Endometrium (tissue), 2 donors: ENCODE data around the gene ATG13.
A peak's percentile ranks its signal among the peaks of the same experiment; 100 is the strongest.

ENCODE experiments used
- FAIRE-seq: peaks from 2 replicates; lab custom pipeline; 2012; peaks lifted over from hg19 to GRCh38; lab: Jason Lieb, UNC
- donor health status: control.
- donor health status: control.

ATG13 gene

DNA sequence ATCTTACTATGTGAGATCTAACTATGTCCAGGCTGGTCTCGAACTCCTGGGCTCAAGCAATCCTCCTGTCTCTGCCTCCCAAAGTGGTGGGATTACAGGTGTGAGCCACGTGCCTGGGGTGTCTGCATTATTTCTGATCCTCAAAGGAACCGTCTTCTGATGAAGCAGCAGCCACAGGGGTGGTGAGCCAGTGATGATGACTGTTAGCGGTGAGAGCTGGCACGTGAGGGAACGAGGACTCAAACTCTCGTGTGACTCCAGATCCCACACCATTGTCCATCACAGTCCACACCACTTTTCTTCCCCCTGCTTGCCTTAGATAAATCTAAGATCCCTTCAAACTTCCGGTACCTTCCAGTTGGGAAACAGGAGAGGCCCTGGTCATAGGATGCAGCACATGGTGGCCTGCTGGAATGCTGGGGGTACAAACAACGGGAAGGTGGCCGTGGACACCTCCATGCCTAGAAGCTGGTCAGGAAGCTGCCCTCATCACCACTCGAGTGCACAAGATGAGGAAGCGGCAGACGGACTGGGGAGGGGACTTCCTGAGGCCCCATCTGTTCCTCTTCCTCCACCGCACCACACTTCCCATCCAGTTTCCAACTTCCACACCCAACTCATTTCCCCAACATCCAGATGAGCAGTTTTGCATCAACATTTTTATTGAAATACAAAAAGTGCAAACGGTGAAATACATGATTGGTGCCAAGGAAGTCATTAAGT, 59.2 kb downstream of the ATG13 start:
- FAIRE-seq, result no peak

- FAIRE-seq, result no peak
Measured at GRCh38 chr11:46677169-46677568, 59.8 kb downstream of the ATG13 start.

DNA sequence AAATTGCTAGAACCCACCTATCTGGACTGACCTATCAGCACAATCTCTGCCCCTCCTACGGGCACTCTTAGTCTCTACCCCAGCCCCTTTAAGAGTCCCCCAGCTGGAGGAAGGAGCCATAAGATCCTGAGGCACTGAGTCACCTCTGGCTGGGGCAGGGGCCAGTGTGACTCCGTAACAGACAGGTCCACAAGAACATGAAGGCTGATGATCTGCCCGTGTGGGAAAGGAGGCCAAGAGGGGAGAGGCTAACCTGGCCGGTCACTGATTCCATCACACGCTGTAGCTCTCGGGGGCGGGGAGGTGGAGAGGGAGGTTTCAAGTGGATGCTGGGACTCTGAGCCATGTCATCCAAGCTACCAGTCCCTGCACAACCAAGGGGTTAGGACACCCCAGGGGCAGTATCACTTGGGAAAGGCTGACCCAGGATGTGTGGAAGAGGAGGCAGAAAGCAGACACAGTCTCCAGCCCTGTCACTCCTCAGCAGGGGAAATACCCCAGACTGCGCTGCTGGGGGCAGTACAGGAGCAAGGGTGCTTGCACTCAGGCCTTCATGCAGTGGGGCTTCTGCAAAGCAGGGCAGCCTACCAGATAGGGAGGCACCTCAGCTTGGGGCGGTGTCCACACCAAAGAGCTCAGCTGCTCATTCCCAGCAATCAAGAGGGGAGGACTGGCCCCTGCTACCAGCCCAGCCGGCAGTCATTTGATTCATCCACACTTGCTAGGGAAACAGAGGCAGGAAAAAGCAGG, 60.8 kb downstream of the ATG13 start:
- no peak for FAIRE-seq

DNA sequence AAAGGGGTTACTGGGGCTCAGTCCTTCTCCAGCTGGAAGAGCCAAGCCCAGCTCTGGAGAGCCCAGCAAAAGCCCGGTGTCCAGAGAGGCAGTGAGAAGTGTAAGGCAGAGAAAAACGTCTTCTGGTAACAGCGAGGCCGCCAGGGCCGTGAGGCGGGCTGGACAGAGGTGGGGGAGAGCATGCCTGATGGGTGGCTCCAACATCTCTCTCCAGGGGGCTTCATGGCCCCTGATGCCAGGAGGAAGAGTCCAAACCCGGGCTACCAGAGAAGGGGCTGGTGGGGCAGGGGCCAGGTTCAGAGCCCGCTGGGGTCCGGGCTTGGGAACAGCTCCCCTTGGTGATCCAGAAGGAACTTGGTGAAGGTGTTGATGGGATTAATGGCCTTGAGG, 61.4 kb downstream of the ATG13 start:
- FAIRE-seq, result no peak

DNA sequence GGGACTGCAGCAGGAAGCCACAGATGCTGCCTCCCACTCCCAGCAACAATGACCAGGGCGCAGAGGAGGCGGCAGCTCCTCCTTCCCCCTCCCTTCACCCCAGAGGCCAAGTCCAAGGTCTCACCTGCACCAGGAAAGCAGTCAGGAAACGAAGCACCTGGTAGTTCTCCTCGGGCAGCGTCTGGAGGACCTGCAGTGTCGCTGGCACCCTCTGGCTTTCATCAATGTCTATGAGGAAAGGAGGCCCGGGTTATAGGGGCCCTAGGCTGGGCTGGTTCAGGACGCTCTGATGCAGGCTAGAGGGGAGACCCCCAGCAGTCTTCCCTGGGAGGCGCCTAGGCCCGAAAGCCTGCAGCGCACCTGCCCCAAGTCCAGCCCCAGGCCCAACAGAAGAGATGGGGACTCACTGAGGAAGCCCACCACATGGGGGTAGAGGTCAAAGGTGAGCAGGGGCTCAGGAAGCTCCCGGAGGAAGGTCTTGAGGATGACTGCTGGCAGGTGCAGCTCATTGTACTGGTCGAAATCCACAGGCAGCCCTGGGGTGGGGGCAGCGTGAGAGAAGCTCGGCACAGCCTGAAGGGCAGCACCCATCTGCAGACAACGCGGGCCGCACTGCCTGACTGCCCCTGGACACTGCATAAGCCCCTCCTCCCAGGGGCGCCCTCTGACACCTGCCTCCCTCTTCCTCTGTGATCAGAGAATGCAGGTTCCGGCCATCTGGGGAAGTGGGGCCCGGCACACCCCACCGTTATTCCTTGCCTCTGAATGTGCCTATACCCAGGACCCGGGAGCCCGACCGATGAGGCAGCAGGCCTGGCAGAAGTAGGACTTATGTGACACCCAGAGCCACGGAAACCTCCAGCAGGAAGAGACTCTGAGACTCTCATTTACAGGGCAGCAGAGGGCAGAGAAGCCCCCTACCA, 62.1 kb downstream of the ATG13 start:
- FAIRE-seq, result no peak

GRCh38 chr11:46680164-46680760, 62.9 kb downstream of the ATG13 start:
- FAIRE-seq, result no peak

GRCh38 chr11:46680815-46681214, 63.5 kb downstream of the ATG13 start:
- no peak for FAIRE-seq

DNA sequence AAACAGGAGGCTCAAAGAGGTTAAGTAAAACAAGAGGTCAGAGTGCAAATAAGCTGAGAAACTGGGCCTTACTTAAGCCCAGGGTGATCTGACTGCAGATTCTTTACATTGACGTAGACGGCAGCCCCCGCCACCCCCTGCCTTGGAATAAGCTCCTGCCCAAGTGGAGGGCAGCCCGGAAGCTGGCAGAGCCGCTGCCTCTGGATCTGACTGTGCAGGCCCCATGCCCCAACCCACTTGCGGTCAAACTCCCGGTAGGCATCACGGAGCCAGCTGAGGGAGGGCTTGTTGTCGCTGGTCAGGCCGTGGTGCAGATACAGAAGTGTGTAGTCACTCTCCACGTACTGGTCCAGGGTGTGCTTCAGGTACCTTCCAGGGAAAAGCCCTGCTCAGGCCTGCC, 64.5 kb downstream of the ATG13 start:
- no peak for FAIRE-seq

- no peak for FAIRE-seq
Measured at GRCh38 chr11:46682773-46683752, 65.7 kb downstream of the ATG13 start.

DNA sequence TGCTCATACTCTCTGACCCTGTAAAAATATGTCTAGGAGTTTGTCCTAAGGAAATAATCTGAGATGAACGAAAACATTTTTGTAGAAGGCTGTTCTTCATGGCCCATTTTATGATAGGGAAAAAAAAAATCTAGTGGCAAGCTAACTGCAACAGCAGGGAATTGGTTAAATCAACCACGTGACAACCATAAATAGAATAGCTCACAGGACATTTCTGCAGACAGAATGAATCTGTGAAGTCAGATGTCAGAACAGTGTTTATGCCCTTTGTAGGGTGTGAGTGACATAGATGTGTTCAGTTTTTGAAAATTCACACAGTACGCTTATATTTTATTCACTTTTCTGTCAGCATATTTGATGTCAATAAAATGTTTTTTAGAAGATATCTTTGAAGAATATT, 67.0 kb downstream of the ATG13 start:
- FAIRE-seq, result peak; percentile 86

DNA sequence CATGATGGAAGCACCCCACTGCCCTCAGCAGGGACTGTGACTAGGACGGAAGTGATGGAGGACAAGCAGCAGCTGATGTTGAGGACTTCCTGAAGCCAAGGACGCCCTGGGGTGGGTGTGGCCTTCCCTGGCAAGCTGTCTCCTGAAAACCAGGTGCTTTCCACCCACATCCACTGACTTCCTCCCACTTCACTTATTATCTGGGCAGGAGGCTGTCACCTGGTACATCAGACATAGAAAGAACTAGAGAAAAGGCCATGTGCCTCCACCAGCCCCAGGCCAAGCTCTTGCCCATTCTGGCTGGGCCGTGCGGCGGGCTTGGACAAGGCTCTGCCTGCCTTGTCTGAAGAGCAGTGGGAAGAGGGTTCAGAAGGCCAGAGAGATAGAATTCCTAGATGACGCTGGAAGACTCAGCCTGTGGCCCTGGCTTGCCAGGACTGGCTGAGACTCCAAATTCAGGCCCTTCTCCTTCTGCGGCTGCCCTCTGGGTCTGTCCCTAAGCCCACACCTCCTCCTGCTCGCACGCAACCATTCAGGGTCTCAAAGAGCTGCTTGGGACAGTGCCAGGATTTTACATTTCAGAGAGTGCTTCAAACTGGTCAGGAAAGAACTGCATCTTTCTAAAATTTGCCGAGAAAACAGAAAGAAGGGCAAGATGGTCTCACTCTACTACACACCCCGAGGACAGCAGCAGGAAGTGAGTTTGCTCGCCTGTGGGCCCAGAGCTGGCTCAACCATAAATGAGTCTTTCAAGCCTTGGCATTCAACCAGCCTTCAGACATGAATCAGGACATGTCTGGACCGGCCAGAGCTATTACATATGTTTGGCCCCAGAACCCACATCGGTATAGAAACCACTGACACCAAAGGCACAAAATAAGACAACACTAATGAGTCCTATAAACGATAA, 69.8 kb downstream of the ATG13 start:
- no peak for FAIRE-seq

DNA sequence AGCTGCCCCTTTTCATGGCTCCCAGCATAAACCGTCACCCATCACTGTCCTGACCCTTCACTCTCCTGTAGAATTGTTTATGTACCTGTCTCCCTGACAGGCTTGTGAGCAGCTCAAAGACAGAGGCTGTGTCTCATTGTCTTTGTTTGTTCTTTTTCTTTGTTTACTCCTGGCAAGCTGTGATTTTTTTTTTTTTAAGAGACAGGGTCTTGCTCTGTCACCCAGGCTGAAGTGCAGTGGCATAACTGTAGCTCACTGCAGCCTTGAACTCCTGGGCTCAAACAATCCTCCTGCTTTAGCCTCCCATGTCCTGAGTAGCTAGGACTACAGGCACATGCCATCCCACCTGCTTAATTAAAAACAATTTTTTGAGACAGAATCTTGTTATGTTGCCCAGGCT, 73.3 kb downstream of the ATG13 start:
- FAIRE-seq, result no peak

DNA sequence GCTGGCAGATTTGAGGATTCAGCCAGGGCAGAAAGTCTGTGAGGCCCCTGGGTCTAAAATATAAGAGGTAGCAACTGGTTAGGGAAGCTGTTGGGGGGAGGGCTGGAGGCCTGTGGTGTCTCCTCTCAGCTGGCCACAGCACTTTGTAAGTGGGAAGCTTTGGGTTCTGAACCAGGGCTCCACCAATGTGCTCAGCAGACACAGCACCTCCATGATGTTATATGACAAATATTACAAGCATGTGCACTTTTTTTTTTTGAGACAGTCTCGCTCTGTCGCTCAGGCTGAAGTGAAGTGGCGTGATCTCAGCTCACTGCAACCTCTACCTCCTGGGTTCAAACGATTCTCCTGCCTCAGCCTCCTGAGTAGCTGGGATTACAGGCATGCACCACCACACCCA, 75.1 kb downstream of the ATG13 start:
- FAIRE-seq, result no peak

DNA sequence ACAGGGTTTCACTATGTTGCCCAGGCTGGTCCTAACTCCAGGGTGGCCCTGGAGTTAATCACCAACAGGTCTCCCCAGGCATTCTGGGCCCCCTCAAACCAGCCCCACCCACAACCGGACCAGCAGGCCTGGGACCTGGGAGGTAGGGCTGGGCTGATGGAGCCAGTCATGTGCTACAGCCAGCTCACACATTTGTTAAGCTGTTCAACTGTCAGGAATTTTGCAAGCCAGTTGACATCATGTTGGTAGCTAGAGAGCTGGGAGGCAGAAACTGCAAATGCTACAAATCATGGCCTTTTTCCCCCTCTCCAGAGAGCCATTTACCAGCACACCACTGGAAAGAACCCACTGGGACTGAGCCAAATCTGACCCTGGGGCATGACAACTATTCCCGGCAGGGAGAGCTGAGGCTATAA, 76.3 kb downstream of the ATG13 start:
- FAIRE-seq, result no peak

GRCh38 chr11:46694072-46694471, 76.7 kb downstream of the ATG13 start:
- no peak for FAIRE-seq

DNA sequence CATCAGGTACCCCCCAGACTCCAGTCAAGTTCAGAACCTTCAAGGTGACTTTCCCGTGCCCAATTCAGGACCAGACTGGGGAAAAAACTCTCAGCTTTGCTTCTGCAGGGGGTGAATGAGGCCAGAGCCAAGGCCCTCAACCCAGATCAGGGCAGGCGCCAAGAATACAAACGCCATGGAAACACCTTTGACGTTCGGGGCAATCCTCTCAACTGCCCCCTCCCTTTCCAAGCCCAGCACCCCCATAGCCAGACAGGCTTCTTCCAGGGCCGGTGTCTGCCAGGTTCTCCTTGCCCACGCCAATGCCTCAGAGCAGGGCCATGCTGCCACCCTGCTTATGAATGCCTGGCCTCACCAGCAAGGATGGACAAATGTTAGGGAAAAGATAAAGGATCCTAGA, 77.3 kb downstream of the ATG13 start:
- no peak for FAIRE-seq

GRCh38 chr11:46695345-46696211, 78.2 kb downstream of the ATG13 start:
- FAIRE-seq, result no peak

- FAIRE-seq, result no peak
Measured at GRCh38 chr11:46696212-46696558, 78.8 kb downstream of the ATG13 start.

- no peak for FAIRE-seq
Measured at GRCh38 chr11:46697303-46697702, 80.0 kb downstream of the ATG13 start.
